HG03575 (cell line): ENCODE data around the gene INVS.
"Not testable (repeated sequence)": the region's sequence is repeated elsewhere in the genome, so short reads cannot be mapped to it uniquely, and the experiment has no call there.

Experiments used
- ATAC-seq: cut with Tn5 transposase; IDR thresholded peaks from one replicate; pipeline ENCODE4 v1.9.1; 2021; ENCODE audit not compliant: unreplicated experiment, insufficient number of reproducible peaks, low FRiP score; ENCODE audit errors: extremely low read depth

The INVS gene

GRCh38 chr9:100290714-100291113 lies 191.7 kb downstream of the INVS start:
- ATAC-seq = no peak

- no peak for ATAC-seq
These were observed 193.4 kb downstream of the INVS start for GRCh38 chr9:100292414-100292813.

GRCh38 chr9:100294341-100294740 lies 195.3 kb downstream of the INVS start:
- ATAC-seq = no peak

GRCh38 chr9:100294806-100295205 lies 195.8 kb downstream of the INVS start:
- ATAC-seq = no peak

GRCh38 chr9:100295240-100295639 lies 196.2 kb downstream of the INVS start:
- no peak for ATAC-seq

- no peak for ATAC-seq
These were observed 197.4 kb downstream of the INVS start for GRCh38 chr9:100296407-100296806.

- no peak for ATAC-seq
These were observed 199.3 kb downstream of the INVS start for GRCh38 chr9:100298378-100298777.

GRCh38 chr9:100303747-100304146 lies 204.7 kb downstream of the INVS start:
- ATAC-seq = no peak

GRCh38 chr9:100306283-100306682 lies 207.2 kb downstream of the INVS start:
- ATAC-seq = no peak

GRCh38 chr9:100307080-100307479 lies 208.0 kb downstream of the INVS start:
- no peak for ATAC-seq

GRCh38 chr9:100308965-100309564 lies 210.0 kb downstream of the INVS start:
- no peak for ATAC-seq

GRCh38 chr9:100309992-100310391 lies 210.9 kb downstream of the INVS start:
- ATAC-seq = no peak

GRCh38 chr9:100315561-100315960 lies 216.5 kb downstream of the INVS start:
- no peak for ATAC-seq

- ATAC-seq = no peak
These were observed 218.7 kb downstream of the INVS start for GRCh38 chr9:100317706-100318105.

GRCh38 chr9:100322954-100323536 lies 224.0 kb downstream of the INVS start:
- no peak for ATAC-seq

GRCh38 chr9:100324594-100325200 lies 225.7 kb downstream of the INVS start:
- no peak for ATAC-seq

- ATAC-seq = not testable (repeated sequence)
These were observed 239.7 kb downstream of the INVS start for GRCh38 chr9:100338736-100339135.

GRCh38 chr9:100340224-100340623 lies 241.2 kb downstream of the INVS start:
- ATAC-seq = no peak

GRCh38 chr9:100341889-100342288 lies 242.8 kb downstream of the INVS start:
- ATAC-seq = no peak

GRCh38 chr9:100346836-100347235 lies 247.8 kb downstream of the INVS start:
- ATAC-seq = no peak

GRCh38 chr9:100350188-100350587 lies 251.1 kb downstream of the INVS start:
- no peak for ATAC-seq
